Measurements from ENCODE around the gene ELMO1. TPM values are rescaled to one million over a fixed set of nuclear protein-coding genes. Genes with fewer than 3 reads are reported as not detected.

The ELMO1 gene
- total and polyA plus RNA-seq, 10 of the 15 experiments (the other 5 are each of a cell fraction or from before 2014, with no cell fraction given): 22.6 to 85.9 (median 56.6) TPM

GRCh38 chr7:37283716-37284115, 164.9 kb downstream of the ELMO1 start (continued):
- no peak for TF ChIP-seq USF1 (IDR thresholded peaks at IDR 0.05; ENCODE audit: borderline replicate concordance, extremely low read length, insufficient read depth, low read depth, low read length)
- TF ChIP-seq CBFB (IDR thresholded peaks at IDR 0.05; ENCODE audit: low read depth): no peak
- TF ChIP-seq HDGF (IDR thresholded peaks at IDR 0.05): no peak

GRCh38 chr7:37282927-37283326, 165.7 kb downstream of the ELMO1 start:
- H3K27me3 ChIP-seq (replicated peaks in 1 of 2; ENCODE audit: control insufficient read depth in 2 of 2, insufficient read depth in 2 of 2, low read length in 1 of 2): no peaks in the 10 kb centered on the region
- POLR2A ChIA-PET: no interaction called here
- H4K20me1 ChIP-seq (ENCODE audit: control insufficient read depth, insufficient read depth): 0 out of 2 replicates have a peak, but pooled peaks cover 3% of the 10 kb centered on the region
- no peak overlapping the region for H3K4me3 ChIP-seq
- no peaks in the 10 kb centered on the region for H3K9me3 ChIP-seq (replicated peaks; ENCODE audit: control insufficient read depth, insufficient read depth, low read length)
- DNase-seq (ENCODE audit: low read depth, low spot score) (no peak), FAIRE-seq (no peak), ATAC-seq (no peak)
- BruUV-seq (replicated peaks): no TSS peak
- no peak overlapping the region for H3K4me2 ChIP-seq (ENCODE audit: control insufficient read depth, insufficient read depth)
- no peak for TF ChIP-seq CBX3 (IDR thresholded peaks at IDR 0.05; ENCODE audit: borderline replicate concordance, low read depth)
- TF ChIP-seq MEF2A (IDR thresholded peaks at IDR 0.05; ENCODE audit: insufficient read depth, low read depth, low read length): no peak
- no peak for TF ChIP-seq KAT2A (conservative IDR thresholded peaks at IDR 0.05; ENCODE audit: control insufficient read depth, low read depth, low read length)
- no peak for TF ChIP-seq PAX5 (IDR thresholded peaks at IDR 0.05; ENCODE audit: borderline replicate concordance, low read depth, low read length)
- TF ChIP-seq YY1 (IDR thresholded peaks at IDR 0.05; ENCODE audit: low read depth, low read length): no peak
- no peak for TF ChIP-seq ZNF592 (IDR thresholded peaks at IDR 0.05)
- no peak for TF ChIP-seq PAX8 (IDR thresholded peaks at IDR 0.05)
- TF ChIP-seq JUNB (IDR thresholded peaks at IDR 0.05): no peak
- no peak for TF ChIP-seq NR2F1 (conservative IDR thresholded peaks at IDR 0.05)
- TF ChIP-seq CREM (IDR thresholded peaks at IDR 0.05; ENCODE audit: low read depth): no peak
- TF ChIP-seq MAX (IDR thresholded peaks at IDR 0.05; ENCODE audit: low read depth, low read length): no peak
- TF ChIP-seq MLLT1 (IDR thresholded peaks at IDR 0.05): no peak
- TF ChIP-seq BMI1 (IDR thresholded peaks at IDR 0.05; ENCODE audit: borderline replicate concordance): no peak
- TF ChIP-seq SMARCA5 (IDR thresholded peaks at IDR 0.05): no peak
- H3K9ac ChIP-seq (ENCODE audit: control insufficient read depth, insufficient read depth, low read length): no peak overlapping the region
- no peak overlapping the region for H2AFZ ChIP-seq (ENCODE audit: control insufficient read depth, low read depth, low read length)
- peaks cover 5% of the 10 kb centered on the region for H3K79me2 ChIP-seq (ENCODE audit: control insufficient read depth, insufficient read depth, low read length)
- RAD21 ChIA-PET (ENCODE audit: unreplicated experiment): interaction anchor here (2.3 to 5.2 kb wide), 2 partner anchors 70 to 212 kb away, joined by 14 to 100 read pairs; no protein-coding TSS in a partner anchor
- CTCF ChIA-PET: interaction anchor here (0.8 to 8.0 kb wide), 5 partner anchors 13 to 213 kb away, joined by 3 to 298 read pairs (median 4); no protein-coding TSS in a partner anchor
- WGBS (ENCODE audit: insufficient coverage, insufficient replicate concordance, low lambda C conversion rate, missing lambda C conversion rate): 80% methylated on average over 3 of the region's 3 CpGs
- intact Hi-C loops (cut with micrococcal nuclease; ENCODE audit: unreplicated experiment) (no loop called here), in situ Hi-C loops (cut with MboI) (no loop called here)
- H3K27ac ChIP-seq (ENCODE audit: control insufficient read depth, insufficient read depth): no peak overlapping the region
- no peaks in the 10 kb centered on the region for H3K36me3 ChIP-seq (ENCODE audit: control insufficient read depth in 2 of 2, insufficient read depth in 2 of 2, low read length in 1 of 2)
- SMC1A ChIA-PET (ENCODE audit: uncharacterized antibody, unreplicated experiment): interaction anchor here (6.5 to 10.7 kb wide), 2 partner anchors 58 to 69 kb away, joined by 106 to 122 read pairs; no protein-coding TSS in a partner anchor
- peaks cover 11% of the 10 kb centered on the region for H3K4me1 ChIP-seq (ENCODE audit: control insufficient read depth, insufficient read depth, low read length)

All from GM12878 (cell line).